Activated CD8-positive, alpha-beta memory T cell treated with anti-CD3 and anti-CD28 coated beads, Interleukin-2, amount 50 U/mL, for 4 hours (primary cell): ENCODE data around the gene CENPE.

ENCODE experiments used
- DNase-seq: peaks from one replicate; pipeline ENCODE4 v3.0.0-alpha.2; 2020

Gene CENPE

GRCh38 chr4:103118166-103118565, 80.0 kb downstream of the CENPE start:
- DNase-seq, result no peak

- no peak for DNase-seq
These were observed 86.5 kb downstream of the CENPE start for GRCh38 chr4:103111598-103111997.

- DNase-seq, result no peak
These were observed 89.6 kb downstream of the CENPE start for GRCh38 chr4:103108542-103108941.

GRCh38 chr4:103105558-103106356, 92.4 kb downstream of the CENPE start:
- no peak for DNase-seq

GRCh38 chr4:103104886-103105285, 93.3 kb downstream of the CENPE start:
- DNase-seq, result no peak

- no peak for DNase-seq
These were observed 97.5 kb downstream of the CENPE start for GRCh38 chr4:103100691-103101090.

GRCh38 chr4:103099691-103100392, 98.3 kb downstream of the CENPE start, which contains the start of gene BDH2:
BDH2 (minus strand) TSS chr4:103099834; CDS start chr4:103096254, 3,580 bp downstream.
- DNase-seq, result peak; percentile 19

GRCh38 chr4:103098756-103099440, 99.2 kb downstream of the CENPE start:
- DNase-seq, result no peak

GRCh38 chr4:103098341-103098740, 99.8 kb downstream of the CENPE start:
- no peak for DNase-seq

- DNase-seq, result no peak
These were observed 101.0 kb downstream of the CENPE start for GRCh38 chr4:103097112-103097511.

GRCh38 chr4:103095080-103095479, 103.1 kb downstream of the CENPE start:
- DNase-seq, result no peak

GRCh38 chr4:103092245-103092644, 105.9 kb downstream of the CENPE start:
- DNase-seq, result no peak

- DNase-seq, result peak; percentile 40
These were observed 106.4 kb downstream of the CENPE start for GRCh38 chr4:103091601-103092223.

GRCh38 chr4:103089481-103089880, 108.7 kb downstream of the CENPE start:
- no peak for DNase-seq

GRCh38 chr4:103086551-103086950, 111.6 kb downstream of the CENPE start:
- no peak for DNase-seq

- DNase-seq, result no peak
These were observed 112.5 kb downstream of the CENPE start for GRCh38 chr4:103085555-103086196.

- DNase-seq, result no peak
These were observed 118.5 kb downstream of the CENPE start for GRCh38 chr4:103079621-103080020.

GRCh38 chr4:103076747-103077347, 121.3 kb downstream of the CENPE start, which contains the start of gene SLC9B2:
SLC9B2 (minus strand) TSS chr4:103076761; CDS start chr4:103067550, 9,211 bp downstream.
- no peak for DNase-seq

GRCh38 chr4:103075894-103076746, 122.0 kb downstream of the CENPE start:
- peak; percentile 70 for DNase-seq

- no peak for DNase-seq
These were observed 122.7 kb downstream of the CENPE start for GRCh38 chr4:103075435-103075893.
